GM21576 (cell line): ENCODE measurements around the gene MAB21L2.

Experiments used
- ATAC-seq: cut with Tn5 transposase; IDR thresholded peaks from one replicate; pipeline ENCODE4 v1.9.1; 2021; ENCODE audit warnings: mild to moderate bottlenecking, moderate library complexity; ENCODE audit not compliant: unreplicated experiment

Gene MAB21L2

DNA sequence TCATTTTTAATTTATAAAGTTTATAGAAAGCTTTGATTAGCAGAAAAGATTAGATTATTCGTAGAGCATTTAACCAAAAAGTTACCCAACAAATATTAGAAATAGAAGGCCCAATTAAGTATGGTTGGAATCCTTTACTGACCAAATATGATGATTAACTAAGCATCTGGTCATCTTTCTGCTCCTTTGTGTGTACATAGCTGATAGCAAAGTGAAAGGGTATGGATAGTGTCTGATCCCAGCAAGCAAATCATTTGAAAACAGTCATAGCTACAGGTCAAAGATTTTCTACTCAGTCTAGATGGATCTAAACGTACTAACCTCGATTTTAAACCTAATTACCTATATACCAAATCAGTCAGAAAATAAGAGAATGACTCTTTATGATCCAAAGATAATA, 7.3 kb upstream of the MAB21L2 start:
- no peak for ATAC-seq

DNA sequence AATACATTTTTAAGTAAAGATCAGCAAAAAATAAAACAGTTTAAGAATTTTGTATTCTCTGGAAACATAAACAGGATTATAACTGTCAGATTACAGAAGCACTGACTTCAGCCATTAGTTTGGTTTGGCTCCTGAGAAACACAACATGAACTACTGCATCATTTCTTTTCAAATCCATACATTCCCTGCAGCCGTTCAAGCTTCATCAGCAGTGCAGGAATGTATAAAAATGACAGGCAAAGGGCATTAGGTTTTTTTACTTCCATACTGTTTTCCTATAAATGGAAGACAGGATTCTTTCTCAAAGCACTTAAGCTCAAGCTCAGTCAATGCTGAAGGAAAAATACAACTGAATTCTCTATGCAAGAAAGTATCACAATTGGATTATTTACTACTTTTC, 4.2 kb upstream of the MAB21L2 start:
- ATAC-seq = no peak

DNA sequence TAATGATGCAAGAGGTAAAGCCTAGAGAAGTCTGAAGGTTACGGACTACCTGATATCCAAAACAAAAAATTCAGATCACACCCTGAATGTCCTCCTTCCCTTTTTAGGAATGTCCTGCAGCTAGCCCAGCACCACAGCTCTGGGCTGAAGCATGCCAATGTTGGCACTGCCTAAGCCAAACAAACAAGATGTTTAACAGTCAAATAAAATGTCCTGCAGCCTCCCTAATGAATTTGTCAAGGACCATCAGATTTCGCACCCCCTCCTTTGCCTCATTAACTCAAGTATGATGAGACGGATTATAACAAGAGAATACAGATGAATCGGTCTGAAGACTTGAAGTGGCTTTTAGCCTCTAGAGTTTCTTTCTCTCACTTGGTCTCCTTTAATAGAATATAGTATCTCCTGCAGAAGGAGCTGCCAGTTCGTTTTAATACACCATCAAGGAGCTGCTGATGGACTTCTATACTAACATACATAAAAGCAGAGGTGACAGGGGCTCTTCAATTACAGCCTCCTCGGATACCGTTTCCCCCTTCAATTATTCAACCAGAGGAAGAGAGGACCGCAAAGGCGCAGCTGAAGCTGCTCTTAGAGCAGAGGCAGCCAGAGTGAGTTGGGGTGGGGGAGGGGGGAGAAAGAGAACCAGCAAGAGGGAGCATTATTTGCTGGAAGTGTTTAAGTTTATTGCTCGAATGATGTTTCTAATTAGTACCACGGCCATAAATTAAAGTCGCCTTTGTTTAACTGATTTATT, 3.0 kb upstream of the MAB21L2 start:
- no peak for ATAC-seq

DNA sequence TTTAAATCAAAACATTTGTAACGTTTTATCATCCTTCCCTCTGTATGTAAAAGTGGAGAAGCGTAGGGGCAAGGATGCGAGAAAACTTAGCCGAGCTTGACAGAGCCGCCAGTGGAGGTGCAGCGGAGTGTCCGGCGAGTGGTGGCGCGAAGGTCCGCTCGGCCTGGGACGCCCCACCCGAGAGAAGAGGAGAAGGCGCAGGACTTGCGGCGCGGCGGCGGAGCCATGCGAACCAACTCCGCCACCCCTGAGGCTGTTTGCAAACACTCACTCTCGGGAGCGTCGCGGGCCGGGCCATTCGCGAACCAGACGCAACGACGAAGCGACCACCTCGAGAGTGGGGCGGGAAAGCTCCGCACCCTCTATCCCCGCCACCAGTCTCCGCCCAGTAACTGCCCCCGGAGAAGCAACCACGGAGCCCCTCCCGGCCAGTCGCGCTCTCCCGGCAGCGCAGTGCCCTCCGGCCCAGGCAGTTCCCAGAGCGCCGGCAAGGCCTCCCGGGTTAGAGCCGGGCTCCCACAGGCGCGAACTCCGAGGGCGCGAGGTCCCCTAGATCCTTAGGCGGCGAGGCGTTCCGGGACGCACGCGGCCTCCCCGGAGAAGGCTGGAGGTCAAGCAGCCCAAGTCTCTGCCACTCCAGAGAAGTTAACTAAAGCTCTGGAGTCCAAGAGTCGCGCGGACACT, 2.3 kb upstream of the MAB21L2 start:
- ATAC-seq = no peak

DNA sequence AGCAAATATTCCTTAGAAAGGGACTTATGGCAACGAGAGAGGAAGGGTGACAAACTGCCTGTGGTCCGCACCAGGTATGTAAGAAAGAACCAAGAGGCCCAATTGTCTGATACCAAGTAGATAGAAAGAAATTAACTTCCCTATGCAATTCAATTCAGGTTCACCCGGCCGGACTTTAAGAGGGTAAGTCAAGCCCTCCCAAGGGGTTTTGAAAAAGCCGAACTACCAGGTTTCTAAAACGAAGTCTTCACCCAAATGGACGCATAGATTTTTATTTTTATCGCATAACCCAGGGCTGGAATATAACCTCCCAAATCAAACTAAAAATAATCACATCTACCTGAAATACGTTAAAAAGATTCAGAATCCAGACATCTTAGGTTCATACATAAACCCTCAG, 1.6 kb upstream of the MAB21L2 start:
- no peak for ATAC-seq

DNA sequence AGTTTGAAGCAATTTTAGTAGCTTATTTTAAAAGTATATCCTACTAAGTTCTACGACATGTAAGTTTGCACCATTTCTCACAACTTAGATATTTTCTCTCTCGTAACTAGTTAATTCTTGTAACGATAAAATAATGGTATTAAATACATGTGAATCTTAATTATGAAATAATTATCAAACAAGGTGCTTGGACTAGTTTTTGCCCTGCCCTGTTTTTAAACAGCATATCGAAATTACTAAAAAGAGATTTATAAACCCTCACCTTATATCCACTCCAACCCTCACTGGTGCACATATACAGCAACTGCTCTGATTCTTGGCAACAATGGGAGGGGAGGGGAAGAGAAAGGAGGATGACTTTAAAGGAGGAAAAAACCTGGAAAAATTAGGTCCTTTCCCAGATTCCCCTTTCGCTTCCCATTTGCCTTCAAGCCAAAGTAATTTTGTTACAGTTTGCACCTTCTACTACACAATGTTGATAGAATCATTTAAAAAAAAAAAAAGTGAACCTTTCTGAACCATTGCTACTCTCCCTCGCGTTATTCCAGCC, 820 bp upstream of the MAB21L2 start:
- no peak for ATAC-seq

DNA sequence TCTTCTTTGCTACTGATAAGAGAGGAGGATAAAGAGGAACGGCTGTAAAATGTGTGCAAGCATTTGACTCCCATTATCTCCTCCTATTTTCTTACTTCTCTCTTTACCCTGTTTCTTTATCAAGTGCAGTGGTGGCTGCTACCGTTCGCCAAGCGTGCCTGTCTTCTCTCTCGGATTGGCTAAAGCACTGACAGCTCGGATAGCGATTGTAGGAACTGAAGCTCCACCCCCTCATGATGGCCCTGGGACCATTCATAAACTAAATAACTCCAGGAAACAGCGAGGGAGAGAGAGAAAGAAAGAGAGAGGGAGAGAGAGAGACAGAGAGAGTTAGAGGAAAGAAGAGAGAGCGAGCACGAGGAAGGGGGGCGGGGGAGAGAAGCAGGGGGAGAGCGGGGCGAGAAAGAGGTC, 305 bp upstream of the MAB21L2 start:
- ATAC-seq = no peak

DNA sequence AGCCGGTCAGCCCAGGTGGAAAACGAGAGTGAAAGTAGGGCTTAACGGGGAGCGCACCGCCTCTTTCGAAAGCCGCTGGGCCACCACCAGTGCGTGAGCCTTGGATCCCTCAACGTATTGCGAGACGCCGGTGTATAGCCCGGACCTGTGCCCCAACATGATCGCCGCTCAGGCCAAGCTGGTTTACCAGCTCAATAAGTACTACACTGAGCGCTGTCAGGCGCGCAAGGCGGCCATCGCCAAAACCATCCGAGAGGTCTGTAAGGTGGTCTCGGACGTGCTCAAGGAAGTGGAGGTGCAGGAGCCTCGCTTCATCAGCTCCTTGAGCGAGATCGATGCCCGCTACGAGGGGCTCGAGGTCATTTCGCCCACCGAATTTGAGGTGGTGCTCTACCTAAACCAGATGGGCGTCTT, 929 bp downstream of the MAB21L2 start:
- no peak for ATAC-seq

DNA sequence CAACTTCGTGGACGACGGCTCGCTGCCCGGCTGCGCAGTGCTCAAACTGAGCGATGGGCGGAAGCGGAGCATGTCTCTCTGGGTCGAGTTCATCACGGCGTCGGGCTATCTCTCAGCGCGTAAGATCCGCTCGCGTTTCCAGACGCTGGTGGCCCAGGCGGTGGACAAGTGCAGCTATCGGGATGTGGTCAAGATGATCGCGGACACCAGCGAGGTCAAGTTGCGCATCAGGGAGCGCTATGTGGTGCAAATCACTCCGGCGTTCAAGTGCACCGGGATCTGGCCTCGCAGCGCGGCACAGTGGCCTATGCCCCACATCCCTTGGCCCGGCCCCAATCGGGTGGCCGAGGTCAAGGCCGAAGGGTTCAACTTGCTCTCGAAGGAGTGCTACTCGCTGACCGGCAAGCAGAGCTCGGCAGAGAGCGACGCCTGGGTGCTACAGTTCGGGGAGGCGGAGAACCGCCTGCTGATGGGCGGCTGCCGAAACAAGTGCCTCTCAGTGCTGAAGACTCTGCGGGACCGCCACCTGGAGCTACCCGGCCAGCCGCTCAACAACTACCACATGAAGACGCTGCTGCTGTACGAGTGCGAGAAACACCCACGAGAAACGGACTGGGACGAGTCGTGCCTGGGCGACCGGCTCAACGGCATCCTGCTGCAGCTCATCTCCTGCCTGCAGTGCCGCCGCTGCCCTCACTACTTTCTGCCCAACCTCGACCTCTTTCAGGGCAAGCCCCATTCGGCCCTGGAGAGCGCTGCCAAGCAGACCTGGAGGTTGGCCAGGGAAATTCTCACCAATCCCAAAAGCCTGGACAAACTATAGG, 1.5 kb downstream of the MAB21L2 start:
- no peak for ATAC-seq

DNA sequence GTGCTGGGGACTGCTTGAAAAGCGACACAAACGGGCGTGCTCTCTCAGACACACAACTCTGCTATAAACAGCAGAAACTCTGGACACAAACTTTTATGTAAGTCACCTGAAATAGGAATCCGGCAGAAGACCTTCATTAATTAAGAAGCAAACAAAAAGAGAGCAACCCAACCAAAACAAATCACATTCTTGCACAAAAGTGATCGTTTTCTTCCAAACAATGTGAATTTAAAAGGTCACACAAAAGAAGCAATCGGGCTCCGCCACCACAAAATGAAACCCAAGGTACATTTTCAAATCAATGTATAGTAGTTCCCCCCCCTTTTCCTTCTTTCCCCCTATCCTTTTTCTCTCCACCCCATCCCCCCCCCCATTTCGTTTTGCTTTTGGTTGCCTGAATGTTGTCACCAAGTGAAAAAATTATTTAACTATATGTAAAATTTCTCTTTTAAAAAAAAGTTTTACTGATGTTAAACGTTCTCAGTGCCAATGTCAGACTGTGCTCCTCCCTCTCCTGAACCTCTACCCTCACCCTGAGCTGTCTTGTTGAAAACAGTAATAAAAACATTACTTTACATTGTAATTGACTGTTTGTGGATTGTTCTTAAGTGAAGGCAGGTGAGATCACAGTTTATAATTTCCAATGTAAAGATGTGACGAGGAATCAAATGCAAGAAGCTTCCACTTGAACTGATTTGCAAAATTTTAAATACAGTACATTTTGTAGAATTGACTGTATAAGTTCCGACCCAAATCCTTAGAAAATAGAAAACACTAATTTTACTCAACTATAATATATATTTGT, 2.4 kb downstream of the MAB21L2 start:
- no peak for ATAC-seq

DNA sequence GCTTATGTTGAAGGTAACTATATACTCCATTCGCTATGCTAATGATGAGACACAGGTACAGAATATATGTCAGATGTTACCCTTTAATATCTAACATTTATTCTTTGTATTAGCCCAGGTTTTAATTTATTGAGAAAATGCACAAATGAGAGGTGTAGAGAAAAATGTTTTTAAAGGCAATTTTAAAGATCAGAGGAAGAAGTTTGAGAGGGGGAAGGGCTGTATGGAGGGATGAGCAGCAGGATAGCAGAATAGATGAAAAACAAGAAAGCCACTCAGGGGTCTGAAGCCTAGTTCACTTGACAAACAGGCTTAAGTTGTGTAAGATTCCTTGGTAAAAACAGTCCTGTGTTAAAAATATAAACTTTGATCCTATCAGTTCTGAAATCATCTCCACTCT, 3.7 kb downstream of the MAB21L2 start:
- no peak for ATAC-seq

DNA sequence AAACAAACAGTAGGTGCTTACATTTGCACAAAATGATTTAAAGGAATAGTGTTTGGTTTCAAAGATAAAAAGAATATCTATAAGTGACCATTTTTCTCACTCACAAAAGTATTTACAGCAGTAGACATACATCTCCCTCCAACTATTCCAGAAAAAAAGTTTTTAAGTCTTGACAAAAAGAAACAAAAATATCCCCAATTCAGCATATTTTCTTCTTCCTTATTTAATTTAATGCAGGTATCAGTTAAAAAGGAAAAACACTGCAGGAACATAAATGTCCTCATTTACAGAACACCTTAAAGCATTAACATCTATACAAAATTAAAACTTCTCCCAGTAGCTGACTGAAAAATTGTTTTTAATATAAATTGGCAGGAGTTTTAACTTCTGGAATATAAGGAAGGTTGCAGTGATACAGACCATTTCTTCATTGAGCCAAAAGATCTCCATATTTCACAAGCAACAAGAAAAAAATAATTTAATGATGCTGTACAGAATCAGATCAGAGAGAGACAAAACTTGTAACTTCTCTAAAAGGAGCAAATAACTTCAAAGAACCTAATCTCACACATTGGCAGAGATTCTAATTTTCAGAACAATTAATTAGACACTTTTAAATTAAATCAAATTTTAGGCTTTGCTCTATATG, 4.3 kb downstream of the MAB21L2 start:
- ATAC-seq = no peak

DNA sequence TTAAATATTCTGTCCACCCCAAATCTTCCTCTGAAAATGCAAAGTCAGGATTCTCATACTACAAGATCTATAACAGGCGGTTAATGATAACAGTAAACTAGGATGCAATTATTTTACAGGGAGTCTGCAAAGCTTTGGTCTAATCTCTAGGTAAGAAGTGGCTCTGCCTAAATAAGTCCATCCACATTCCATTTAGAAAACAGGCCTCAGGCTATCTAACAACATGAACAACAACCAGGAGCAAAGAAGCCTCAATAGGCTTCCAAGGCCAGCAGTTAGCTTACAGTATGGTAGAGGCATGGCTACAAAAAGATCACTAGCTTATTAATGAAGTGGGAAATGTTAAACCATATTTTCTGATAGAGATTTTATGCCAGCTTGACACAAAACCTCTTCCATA, 6.4 kb downstream of the MAB21L2 start:
- no peak for ATAC-seq

DNA sequence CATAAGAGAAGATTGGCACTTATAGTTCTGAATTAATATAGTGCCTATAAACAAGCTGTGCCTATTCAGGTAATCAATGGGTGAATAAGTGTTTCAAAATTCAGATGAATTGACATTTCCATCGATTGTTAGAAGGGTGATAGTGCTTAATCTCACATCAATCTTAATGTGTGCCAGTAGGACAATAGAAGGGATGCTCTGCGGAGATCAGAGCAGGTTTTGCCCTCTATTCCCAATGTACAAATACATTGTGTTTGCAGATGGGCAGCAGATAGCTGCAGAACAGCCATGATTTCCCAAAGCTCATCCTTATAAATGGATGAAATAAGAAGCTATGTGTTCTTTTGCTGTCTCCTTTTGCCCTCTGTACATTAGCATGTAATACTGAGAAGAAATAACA, 7.2 kb downstream of the MAB21L2 start:
- no peak for ATAC-seq

DNA sequence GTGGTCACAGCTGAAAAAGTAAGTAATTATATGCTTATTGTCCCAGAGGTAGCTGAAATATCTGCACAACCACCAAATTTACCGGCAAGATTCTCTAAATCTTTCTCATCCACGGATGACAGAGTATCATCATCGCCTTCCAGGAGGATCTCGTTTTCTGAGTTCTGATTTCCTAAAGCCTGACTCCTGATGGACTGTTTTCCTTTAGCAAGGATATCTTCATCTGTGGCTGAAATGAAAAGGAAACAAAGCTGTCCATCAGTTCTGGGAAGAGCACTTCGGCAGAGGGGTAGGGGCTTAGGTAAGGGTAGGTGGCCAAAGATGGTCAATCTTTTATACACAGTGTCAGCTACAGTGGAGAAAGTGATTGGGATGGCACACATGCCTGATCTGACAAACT, 8.7 kb downstream of the MAB21L2 start:
- no peak for ATAC-seq

DNA sequence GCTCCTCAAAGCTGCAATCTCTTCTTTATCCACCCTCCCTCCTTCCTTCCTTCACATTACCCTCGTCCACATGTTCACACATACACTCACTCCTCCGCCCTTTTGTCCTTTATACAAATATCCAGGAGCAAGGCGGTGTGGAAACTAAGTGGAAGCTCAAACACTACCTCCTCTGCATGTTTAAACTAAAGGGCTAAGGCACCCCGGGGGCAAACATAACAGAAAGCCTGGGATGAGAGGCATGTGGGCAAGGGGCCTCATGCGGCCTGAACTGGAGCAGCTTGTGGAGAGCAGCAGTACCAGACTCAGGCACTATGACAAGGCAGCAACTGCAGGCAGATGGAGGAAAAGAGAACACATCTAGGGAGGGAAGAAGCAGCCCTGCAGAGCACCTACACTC, 9.5 kb downstream of the MAB21L2 start:
- ATAC-seq = no peak

DNA sequence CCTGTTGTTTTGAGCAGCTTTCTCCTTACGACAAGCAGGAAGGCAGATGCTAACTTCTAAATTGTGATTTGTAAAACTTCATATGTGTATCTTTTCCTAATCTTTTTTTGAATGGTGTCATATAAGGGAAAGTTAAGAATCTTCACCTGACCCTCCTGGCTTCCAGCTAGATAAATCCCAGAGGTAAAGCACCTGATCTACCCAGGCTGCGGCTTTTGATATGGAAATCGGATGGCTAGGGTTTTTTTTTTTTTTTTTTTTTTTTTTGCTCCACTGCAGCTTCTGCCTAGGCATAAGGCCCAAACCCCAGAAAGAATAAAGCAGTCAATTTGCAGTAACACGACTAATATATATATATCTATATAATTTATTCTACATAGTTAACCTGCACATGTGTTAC, 10.0 kb downstream of the MAB21L2 start:
- no peak for ATAC-seq

DNA sequence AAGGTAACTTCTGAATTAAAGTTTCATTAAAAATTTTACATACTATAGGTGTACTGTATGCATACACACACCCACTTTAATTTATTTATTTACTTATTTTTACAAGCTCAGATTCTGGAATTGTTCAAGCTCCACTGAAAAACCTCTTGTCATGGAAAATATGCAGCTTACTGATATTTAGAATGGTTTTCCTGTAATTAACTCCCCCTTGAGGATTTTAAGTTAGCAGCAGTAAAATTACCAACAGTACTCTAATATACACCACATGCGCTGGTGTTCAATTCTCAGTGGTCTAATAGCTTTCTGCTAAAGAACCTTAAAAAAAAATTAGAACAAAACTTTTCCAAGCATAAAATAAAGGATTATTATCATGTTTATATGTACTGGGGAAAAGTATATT, 12.0 kb downstream of the MAB21L2 start:
- ATAC-seq = no peak

DNA sequence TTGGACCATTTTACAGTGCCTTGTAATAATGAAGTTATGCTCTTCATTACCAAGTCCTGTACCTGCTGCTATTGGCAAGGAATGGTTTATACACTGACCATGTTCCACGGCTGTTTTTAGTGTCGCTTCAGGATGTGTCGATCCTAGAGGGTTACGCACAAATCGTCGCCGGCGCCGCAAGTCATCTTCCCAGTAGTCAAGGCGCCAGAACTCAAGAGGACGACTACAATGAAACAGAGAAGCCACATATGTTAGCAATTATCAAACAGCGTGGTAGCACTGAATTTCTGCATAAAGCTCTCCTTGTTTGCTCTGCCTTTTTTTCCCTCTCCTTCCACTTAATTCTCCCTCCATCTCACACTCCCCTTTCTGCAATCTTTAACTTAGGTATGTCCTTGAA, 17.0 kb downstream of the MAB21L2 start:
- ATAC-seq = no peak

DNA sequence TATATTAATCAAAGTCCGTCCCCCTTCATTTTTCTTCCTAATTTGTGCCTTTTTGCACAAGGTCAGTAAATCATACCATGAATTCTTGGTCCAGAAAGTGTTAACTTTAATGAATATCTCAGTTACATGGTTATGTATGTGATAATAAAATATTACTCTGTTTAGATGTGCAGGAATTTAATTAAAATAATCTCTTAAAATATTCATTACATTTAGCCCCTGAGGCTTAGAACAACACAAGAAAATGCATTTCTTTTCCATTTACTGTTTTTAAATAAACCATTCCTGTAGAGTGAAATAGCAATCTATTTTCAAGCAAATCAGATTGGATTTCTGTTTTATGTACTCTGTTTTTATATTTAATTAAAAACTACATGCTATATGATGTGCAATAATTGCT, 17.6 kb downstream of the MAB21L2 start:
- no peak for ATAC-seq
